DMS79 (cell line): ENCODE measurements around the gene CASP7.
"Not testable (repeated sequence)": the region's sequence is repeated elsewhere in the genome, so short reads cannot be mapped to it uniquely, and the experiment has no call there.

Experiments used
- DNase-seq: peaks from one replicate; lab custom pipeline; 2025; lab: John Stamatoyannopoulos, UW

Gene CASP7

DNA sequence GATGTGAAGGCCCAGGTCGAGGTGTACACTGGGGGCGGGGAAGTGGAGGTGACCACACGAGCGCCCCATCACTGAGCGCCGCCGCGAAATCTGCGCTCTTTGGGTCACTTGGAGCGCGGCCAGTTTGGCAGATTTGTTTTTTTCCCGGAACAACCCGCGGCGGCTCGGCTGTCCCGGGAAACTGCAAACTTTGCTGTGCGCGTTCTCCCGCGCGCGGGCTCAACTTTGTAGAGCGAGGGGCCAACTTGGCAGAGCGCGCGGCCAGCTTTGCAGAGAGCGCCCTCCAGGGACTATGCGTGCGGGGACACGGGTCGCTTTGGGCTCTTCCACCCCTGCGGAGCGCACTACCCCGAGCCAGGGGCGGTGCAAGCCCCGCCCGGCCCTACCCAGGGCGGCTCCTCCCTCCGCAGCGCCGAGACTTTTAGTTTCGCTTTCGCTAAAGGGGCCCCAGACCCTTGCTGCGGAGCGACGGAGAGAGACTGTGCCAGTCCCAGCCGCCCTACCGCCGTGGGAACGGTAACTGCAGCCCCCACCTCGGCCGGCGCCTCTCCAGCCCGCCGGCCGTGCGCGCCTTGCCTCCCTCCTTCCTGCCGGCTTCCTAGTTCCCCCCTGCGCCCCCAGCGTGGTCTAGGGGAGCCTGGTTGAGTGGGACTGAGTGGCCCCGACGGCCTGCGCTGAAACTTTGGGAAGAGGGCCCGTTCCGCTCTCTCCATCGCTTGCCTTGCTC lies at the start of gene CASP7:
CASP7 (plus strand) TSS at position 450 of the 727 bp plus-strand sequence. CDS start 17,582 bp downstream, outside the sequence.
- DNase-seq = no peak

DNA sequence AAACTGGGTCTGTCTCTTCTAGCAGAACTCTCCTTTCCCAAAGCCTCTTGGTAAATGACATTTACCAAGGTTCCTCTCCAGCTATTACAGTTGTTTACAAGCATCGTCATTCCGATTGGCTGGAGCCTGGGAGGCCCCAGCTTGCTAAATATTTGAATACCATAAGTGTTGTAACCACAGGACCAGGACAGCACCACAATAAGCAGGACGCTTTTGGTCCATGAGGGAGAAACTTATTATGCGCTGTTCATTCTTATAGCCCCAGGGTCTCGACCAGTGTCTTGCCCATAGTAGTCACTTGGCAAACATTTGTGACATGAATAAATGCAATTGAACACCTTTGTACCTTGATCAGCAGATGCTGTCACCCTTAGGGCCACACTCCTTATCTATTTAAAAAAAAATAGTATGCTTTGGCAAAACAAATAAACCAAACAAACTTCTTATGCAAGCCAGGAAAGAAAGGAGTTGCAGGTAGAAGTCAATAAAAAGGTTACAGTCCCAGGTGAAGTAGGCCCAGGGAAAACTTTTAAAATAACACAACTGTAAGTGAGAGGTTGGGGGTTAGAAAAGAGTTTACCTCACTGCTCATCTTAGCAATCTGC lies 48.7 kb upstream of the CASP7 start:
- no peak for DNase-seq

DNA sequence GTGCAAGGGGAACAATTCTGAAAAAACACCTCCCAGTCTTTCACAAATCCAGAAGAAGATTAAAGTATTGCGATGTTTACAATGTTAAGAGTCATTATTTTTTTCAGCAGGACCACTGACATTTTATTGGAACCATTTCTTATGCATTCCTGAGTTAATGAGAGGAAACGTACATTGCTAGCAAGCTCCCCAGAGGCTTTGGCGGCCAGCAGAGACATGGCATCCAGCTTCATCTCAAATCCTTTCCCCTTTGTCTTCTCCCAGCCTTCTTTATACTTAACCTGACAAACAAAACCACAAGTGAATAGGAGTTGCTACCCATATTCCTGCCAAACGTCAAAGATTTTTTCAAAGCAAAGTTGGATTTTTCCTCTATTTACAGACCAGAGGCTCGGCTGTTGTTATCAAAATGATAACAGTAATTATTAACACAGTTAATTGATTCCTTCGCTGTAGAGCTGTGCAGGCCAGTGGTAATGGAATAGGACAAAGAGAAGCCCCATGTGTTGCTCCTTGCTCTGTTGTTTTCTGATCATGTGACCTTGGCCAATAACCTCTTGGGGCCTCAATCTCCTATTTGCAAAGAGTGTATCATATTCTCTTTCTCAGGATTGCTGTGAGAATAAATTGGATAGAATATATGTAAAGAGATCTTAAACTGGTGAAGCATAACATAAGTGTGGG lies 47.9 kb upstream of the CASP7 start:
- DNase-seq = no peak

DNA sequence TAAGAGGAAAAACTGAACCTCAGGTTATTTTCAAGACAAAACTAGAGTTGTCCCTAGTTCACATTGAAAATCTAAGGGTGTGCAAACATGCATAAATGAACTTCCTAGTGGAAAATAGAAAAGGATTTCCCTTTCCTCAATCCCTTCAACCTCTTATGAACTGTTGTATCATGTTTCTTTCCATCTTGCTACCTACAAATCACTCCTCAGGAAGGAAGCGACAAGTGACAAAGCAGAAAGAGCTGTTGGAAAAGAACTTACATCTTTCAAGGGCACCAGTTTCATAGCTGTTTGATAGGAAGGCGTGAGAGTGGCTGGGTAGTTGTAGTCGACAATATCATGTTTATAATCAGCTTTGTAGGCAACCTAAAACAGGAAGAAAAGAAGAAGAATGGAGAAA lies 39.7 kb upstream of the CASP7 start:
- no peak for DNase-seq

DNA sequence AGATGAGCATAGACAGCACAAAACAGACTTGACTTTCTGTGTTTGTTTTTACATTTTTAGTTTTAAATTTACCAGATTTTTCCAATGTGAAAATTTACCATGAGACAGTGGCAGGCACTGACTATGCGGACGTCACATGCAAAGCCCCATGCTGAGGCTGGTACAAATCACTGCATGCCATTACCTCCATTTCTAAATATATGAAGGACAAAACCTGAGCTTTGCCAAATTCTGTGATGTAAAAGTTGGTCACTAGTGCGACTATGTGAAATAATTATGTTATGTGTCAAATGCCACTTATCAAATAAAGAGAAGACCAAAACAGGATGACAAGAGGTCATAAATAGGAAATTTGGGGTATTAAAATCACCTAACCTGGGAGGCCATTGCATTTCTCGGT lies 38.0 kb upstream of the CASP7 start:
- DNase-seq = no peak

DNA sequence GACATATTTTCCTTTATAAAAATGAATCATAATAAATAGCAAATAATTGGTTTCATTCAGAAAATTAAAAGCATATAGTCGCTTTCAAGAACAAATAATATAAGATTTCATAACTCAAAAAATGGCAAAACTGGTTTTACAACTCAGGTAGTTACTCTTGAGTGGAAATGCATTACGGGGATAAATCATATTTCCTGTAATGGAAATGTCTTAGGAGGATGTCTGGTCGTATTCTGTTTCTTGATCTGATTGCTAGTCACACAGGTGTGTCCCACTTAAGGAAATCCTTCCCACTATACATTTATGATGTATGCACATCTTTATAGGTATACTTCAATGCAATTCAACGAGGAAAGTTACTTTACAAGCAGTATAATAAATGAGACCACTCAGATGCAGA lies 36.5 kb upstream of the CASP7 start:
- DNase-seq = no peak

DNA sequence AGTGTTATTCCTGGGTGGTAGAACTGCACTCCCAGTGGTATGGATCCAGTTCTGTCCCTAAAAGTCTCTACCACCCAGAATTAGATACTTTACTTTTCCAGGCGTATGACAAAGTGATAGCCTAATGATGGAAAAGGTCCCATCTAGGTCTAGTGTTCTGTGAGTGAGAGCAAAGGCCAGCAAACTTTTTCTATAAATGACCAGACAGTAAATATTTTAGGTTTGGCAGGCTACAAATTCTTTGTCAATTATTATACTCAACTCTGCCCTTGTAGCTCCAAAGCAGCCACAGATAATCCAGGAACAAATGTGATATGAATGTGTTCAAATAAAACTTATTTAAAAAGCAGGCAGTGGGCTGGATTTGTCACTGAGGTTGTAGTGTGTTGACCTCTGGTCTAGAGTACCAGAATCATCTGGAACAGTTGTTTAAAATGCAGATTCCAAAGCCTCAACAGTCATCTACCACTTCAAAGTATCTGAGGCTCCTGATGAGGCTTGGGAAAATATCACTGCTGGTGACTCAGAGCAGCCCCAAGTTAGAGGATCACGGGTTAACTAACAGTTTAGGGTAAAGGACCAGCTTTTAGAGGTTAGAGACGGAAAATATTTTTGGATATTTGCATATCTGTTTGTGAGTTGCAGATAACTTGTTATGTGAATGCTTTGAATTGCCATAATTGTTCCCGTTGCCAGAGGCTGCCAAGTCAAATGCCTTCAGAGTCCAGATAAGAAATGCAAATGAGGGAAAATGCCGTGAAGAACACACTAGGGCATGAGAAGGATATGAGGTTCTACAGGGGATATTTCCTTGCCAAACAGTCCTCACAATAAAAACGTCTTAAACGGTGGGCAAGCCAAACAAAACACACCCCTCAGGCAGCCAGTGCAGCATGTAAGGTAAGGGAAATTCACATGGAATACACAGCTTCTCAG lies 35.3 kb upstream of the CASP7 start:
- no peak for DNase-seq

DNA sequence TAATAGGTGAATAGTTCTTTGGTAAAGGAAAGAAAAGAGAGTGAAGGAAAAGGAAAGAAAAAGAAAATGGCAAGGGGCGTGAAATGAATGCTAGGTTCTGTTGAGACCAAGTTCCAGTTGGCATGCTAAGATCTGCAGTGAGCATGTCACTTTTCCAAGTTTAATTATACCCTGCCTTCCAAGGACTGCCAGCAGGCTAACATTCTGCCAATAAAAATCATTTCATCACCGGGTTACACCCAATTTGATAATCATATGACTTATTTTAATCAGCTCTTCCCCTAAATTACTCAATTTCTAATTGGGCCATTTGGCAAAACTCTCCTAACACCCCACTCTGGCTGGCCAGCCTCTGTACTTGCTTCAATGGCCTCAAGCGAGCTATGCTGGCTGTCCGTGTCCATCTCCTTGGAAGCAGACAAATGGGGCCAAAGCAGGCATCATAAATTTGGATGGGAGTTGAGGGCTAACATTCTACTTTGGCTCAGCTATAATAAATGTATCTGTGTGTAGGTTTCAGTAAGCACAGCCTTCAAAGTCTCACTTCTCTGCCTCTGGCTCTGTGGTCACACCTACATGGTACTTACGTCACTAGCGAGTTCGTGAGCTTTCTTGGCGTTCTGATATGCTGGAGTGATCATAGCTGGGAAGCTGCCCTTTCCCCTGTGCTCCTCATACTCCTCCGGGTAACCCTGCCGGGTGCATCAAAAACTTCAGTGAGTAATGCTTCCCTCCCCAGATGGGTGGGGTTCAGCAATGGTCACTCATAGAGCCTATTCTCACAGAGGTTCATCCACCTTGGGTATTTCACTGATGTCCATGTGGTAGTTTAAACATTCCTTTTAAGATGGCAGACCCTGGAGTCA lies 33.1 kb upstream of the CASP7 start:
- no peak for DNase-seq

DNA sequence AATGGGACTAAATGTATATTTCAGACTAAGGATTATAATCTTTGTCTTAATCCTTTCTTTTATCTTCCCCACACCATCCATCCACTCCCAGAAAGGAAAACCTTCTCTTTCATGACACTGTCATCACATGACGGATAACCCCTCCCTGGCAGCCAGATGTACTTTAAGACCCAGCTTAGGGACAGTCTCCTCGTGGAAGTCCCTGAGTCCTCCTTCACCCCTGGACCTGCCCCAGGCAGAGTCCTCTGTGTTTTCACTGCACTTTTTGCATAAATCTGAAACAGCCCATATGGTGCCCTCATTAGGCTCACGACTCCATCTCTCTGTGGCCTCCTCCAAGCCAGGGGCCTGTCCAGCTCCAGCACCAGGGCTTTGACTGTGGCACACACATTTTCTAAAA lies 31.9 kb upstream of the CASP7 start:
- DNase-seq = no peak

DNA sequence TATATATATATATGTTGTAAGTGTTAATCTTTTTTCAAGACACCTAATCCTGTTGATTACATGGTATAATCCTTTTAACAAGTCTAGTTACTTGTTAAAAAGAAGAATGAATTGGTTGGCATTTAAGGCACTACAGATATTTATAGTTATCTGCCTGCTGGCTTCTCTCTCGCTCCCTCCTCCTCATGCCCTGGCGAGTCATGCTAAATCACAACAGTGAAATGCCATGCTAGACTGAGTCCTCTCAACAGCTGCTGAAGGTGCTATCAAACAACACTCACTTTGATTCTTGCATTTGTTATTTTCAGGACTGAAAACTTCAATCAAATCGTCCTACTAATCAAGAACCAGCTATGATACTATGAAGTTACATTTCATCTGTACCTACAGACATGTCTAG lies 31.2 kb upstream of the CASP7 start:
- DNase-seq = no peak

DNA sequence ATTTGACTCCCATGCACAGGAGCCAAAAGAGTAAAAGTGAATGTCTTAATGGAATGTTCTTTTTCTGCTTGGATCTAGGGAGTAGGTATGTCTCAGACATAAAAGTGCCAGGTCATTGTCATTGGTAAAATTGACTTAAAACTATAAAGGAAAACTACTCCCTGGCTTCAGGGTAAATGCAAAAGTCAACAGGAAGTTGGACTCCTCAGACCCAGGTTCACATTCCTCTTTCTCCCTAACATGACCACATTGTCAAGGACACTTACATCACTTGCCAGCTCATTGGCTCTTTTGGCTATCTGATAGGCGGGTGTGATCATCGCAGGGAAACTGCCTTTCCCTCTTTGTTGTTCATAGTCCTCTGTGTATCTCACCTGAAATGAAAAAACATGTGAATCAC lies 29.5 kb upstream of the CASP7 start:
- no peak for DNase-seq

DNA sequence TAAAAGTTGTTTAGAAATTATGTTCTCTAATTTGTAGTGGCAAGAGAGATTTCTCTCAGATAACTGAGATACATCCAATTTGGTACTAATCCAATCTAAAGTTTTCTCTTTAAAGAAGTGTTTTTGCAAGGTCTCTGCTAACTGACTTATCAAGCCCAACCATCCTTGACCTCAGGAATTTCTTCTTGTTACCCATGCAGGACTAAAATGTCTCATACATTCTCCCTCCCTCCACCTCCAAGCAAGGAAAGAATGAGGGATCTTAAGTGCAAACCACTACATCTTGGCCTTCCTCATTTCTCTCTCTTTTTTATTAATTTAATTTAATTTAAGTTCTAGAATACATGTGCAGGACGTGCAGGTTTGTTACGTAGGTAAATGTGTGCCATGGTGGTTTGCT lies 28.7 kb upstream of the CASP7 start:
- no peak for DNase-seq

DNA sequence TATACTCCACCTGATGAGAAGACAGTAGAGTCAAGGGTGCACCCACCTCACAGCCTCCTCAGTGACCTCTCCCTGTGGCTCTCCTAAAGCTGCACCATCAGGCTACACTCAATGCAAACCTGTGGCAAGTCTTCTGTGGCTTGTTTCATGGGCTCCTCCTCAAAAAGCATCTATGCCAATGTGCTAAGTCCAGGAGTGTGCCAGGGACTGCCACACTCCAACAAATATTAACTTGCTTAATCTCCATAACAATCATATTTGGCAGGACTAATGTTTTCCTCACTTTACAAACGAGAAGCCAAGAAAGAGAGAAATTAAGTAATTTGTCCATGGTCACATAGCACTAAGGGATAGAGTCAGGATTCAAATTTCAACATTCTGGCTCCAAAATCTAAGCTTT lies 27.8 kb upstream of the CASP7 start:
- no peak for DNase-seq

DNA sequence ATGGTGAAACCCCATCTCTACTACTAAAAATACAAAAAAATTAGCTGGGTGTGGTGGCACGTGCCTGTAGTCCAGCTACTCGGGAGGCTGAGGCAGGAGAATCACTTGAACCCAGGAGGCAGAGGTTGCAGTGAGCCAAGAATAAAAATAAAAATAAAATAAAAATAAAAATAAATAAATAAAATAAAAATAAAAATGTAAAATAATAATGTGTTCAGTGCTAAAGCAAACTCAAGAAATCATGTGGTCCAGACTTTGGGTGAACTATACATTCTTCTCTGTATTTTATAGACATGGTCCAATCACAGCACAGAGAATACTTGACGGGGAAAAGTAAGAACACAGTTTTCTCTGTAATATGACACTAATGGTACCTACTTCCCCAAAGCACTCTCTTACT lies 27.3 kb upstream of the CASP7 start:
- not testable (repeated sequence) for DNase-seq

DNA sequence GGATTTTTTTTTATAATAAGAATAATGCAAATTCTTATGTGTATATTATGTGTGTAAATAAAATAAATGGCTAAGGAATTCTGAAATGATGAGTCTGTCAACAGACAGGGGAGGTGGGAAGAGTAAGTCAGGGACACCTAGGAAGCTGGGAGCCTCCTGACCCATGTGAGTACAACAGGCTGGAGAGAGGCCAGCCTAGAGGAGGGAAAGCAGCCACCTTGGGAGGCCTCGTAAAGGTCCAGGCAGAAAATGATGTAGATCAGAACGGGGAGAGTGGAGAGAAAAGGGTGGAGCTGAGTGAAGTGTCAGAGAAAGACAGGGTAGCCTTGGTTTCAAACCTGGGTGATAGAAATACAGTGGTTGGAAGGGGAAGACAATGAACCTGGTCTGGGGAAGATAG lies 22.8 kb upstream of the CASP7 start:
- DNase-seq = no peak

DNA sequence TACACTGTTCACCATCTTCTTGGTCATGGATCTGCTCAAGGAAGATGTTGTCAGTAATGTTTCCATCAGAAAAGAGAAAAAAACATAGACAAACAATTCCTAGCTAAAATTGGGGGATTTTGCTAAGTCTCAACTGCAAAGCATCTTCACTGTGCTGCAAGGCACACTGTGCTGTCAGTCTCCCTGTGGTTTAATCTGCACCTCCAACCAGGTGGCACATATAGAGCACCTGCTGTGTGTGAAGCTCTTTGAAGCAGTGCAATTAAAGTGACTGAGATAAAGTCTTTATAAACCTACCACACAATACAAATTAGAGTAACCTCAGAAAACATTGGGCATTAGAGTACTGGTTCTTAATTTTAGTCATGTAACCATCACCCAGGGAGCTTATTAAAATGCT lies 22.2 kb upstream of the CASP7 start:
- DNase-seq = no peak

DNA sequence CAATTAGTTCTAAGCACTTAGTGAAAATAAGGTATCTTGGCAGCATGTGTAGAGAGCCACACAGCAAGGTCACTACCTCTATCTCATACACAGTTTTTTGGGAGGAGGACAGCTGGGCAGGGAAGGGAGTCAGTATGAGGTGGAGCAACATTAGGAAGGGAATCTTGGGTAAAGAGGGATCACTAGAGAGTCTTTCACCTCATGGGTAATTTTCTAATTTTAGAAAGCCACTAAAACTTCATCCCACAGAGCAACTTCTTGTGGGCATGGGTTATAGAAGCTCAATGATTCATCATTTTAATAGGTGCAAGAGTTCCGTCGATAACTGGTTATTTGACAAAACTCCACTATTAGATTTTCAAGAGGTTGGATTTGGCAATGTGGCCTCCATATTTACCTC lies 18.4 kb upstream of the CASP7 start:
- DNase-seq = no peak

DNA sequence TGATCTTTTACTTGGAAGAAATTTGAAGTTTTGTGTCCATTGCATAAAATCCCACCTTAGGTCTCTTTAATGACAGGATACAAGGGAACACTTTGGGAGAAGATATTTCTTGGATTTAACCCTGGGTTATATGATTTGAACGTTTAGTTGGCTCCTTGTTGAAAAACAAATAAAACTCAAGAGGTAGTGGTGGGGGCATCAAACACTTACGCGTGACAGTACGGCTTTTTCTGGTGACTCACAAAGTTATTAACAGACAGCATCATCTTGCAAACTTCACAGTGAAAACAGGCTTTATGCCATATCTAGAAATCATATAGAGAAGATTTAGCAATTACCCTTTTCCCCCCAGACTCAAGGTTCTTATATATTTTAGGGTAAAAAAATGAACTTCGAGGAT lies 16.6 kb upstream of the CASP7 start:
- no peak for DNase-seq

DNA sequence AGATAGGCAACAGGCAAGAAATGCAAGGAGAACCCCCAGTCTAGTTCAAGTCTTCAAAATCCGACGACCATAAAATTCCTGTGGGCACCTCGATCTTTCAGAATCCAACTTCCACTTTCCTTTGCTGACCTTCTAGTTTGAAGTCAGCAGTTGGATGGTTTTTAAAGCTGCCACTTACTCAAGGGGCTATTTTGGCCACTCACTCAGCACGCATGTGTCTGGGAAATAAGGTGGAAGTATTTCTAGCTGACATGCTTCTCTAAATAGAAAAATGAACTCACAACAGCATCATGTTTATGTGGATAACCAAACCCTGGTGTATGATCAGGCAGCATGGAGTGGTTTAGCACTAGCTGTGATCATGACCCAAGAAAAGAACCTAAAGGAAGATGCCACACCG lies 15.8 kb upstream of the CASP7 start, which contains the start of gene NRAP:
NRAP (minus strand) TSS at position 134 of the 400 bp plus-strand sequence. CDS start 159 bp downstream, outside the sequence.
- no peak for DNase-seq

DNA sequence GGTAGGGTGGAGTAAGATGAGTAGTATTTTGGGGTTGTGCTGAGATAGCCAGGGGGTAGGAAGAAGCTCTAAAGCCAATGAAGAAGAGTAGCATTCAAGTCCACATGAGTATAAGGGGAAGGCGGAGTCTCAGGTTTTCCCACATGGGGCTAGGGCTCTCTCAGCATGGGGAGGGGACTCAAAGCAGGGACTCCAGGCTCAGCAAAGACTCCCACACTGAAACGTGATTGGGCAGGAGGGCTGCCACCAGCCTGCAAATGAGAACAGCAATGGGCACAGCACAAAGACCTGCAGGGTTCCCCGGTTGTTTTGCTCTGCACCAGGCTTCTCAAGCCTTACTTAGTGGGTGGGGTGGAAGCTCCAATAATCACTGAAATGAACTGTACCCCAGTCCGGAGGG lies 14.4 kb upstream of the CASP7 start:
- DNase-seq = no peak

DNA sequence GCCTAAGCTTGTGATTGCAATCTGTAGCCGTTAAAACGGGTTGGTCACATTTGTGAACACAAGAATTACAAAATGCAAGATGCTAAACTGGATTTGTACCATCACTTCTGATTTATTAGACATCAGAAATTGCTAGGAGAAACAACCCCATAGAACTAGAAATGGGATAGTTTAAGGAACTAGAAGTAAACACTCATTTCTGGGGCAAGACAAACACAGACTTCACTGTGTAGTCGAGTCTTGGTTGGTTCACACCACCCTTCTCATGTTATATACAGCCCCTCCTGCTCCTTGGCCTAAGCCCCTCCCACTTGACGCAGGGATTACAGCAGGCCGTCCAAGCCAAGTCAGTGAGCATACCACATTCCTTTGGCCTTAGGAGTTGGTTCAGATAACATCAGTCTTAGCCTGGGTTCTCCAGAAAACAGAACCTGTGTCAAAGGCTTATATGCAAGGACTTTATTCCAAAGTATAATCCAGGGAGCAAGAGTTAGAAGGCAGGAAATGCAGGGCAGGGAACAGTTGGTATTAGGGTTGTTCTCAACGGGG lies 13.8 kb upstream of the CASP7 start:
- DNase-seq = no peak
